Activated CD4-positive, alpha-beta T cell treated with anti-CD3 and anti-CD28 coated beads for 1 hour (primary cell): ENCODE results near the gene MYO18A.
A peak's percentile ranks its signal among the peaks of the same experiment; 100 is the strongest.
"Not testable (repeated sequence)": the region's sequence is repeated elsewhere in the genome, so short reads cannot be mapped to it uniquely, and the experiment has no call there.

Source experiments
- DNase-seq: peaks from one replicate; pipeline ENCODE4 v3.0.0-alpha.2; 2020

The MYO18A gene

DNA sequence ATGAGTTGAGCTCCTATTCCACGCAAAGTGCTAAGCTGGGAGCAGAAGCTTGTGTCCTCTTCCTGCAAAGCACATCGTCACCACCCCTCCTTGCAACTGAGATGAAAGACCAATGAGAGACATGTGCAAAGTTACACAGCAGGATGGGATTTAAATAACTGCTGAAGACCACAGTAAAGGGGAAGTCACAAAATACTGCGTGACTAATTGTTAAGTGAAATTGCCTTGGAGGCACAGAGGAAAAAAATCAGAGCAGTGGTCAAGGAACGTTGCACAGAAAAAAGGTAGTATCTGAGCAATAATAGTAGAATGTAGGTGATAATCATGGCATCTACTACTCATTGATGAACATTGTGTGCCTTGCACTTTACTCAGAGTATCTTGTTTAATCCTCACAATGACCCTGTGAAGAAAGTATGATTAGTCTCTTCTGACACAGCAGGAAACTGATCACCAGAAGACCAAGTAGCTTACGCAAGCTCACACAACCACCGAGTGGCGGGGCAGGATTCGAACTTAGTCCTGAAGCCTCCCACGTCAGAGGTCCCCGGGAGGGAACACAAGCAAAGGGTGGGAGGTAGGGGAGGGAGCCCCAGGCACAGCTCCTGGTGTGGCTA is 15.4 kb upstream of the MYO18A start:
- no peak for DNase-seq

DNA sequence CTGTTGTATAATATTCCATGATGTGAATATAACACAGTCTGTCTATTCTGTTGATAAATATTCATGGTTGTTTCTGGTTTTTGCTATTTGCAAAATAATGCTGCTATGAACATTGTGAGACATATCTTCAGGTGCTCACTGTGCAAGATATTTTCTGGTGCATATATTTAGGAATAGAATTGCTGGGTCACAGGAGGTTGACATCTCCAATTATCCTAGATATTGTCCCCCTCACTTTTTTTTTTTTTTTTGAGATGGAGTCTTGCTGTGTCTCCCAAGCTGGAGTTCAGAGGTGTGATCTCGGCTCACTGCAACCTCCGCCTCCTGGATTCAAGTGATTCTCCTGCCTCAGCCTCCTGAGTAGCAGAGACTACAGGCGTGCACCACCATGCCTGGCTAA is 14.5 kb upstream of the MYO18A start:
- no peak for DNase-seq

DNA sequence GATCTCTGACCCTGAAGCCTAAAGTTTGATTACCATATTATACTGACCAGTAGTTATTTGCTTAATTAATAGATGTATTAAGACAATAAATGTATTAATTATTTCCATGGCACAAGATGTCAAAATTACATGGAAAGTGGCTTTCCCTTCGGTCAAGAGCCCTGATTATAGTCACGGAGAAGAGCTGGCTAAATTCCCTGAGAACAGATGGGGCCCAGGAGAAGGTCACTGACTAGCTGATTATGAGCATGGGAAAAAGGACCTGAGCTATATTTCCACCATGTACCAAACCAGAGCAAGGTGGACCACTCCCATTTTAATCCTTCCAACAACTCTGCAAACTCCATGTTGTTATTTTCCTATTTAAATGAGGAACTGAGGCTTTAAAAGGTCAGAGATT is 12.9 kb upstream of the MYO18A start:
- DNase-seq = no peak

DNA sequence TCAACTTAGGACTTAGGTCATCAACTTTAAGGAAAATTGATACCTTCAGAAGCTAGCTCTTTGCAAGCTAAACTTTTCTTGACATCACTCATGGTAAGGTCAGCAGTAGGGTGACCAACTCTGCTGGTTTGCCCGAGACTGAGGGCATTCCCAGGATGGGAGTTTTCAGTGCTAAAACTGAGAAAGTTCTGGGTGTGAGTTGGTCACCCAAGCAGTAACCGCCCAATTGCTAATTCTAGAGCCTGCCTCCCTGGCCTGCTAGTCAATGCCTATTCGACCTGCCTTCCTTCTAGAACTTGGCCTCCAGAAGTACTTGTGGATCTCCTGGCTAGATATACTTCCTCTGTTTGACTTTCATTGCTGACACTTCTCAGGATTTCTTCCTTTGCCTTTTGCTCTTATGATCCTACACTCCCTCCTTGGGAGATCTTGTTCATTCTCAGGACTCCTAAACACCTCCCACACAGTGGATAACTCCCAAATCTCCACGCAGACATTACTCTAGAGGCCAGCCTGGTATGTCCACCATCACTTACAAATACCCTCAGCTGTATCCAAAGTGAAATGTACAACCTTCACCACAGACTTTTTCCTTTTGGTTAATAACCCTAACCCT is 10.5 kb upstream of the MYO18A start:
- no peak for DNase-seq

DNA sequence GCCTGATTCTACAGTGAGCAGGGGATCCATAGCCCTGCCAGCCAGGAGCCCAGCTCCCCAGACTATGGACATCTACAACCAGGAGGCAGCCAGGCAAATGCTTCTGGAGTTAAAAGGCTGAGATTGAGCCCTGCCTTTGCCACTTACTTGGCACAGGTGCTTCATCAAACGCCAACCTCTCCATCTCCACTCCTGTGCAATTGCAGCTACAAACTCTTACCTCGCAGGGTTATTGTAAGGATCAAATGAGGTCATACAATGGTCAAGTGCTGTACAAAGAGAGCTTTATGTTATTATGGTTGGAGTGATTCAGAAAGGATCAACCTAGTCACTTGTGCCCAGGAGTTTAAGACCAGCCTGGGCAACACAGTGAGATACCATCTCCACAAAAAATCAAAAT is 9.8 kb upstream of the MYO18A start:
- DNase-seq = no peak

DNA sequence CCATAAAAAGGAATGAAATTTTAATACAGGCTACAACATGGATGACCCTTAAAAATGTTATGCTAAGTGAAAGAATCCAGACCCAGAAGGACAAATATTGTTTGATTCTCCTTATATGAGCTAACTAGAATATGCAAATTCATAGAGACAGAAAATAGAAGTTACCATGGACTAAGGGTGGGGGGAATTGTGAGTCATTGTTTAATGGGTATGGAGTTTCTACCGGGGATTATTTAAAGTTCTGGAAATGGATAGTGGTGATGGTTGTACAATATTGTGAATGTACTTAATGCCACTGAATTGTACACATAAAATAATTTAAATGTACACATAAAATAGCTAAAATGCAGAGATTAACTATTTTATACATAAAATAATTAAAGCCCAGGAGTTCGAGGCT is 9.2 kb upstream of the MYO18A start:
- no peak for DNase-seq

DNA sequence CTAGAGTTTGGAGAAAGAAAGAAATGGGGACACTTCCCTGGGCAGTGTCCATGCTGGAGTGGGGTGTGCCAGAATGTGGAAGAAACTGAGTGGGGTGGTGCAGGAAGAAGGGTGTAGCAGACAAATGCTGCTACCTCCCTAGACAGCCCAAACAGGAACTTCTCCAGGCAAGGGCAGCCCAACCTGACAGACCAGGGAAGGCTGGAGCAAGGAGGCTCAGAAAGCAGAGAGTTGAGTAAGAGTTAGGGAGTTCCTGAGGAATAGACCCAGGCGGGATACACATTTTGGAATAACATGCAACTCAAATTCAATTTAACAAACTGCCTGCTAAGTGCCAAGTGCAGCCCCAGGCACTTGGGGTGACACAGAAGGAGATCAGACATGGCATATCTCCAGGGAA is 1.0 kb upstream of the MYO18A start:
- DNase-seq = no peak

DNA sequence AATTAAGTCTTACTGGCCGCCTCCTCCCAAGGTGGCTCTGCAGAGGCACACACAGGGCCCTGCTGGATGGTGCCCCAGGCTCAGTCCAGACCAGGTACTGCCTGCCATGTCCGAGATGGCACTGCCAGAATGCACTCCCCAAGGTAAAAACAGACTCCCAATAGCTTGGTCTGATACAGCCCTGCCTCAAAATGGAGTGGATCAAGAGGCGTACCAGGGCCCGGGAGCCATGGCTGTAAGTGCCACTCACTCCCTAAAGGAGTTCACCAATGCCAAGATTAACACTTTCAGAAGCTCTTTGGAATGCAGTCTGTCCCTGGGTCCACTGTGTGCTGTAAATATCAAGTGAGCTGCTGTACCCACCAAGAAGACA is 576 bp upstream of the MYO18A start:
- no peak for DNase-seq

DNA sequence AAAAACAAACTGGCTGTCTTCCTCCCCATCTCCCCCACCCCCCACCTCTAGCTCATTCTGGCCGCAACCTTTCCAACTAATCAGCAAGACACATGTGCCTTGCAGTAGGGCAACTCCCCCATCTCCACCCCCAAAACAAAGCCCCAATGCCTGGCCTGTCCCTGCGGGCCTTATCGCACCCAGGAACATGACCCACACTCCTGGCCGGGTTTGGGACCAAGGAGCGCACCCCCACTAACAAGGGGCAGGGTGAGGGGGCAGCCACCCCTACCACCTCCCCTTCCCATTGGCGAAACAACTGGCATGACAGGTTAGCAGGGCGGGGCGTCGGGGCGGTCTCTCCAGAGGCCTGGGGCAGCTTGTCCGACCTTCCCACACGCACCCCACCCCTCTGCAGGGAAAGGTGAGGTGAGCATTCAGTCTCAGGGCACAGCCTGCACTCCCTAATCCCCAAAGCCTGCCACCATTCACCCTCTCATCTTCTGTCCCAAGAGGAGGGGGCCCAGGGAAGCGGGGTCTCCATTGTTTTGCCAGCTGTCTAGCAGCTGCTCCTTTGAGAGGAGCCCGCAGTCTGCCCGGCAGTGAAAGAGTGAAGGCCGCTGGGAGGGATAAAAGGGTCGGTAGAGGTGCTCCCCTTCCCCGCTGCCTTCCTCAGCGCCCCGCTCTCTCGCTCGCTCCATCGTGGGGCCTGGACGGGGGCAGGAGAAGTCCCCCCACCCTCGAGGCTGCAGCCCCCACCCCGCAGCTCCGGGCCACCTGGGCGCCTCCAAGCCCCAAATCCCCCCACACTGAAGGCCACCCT is 765 bp downstream of the MYO18A start:
- no peak for DNase-seq

DNA sequence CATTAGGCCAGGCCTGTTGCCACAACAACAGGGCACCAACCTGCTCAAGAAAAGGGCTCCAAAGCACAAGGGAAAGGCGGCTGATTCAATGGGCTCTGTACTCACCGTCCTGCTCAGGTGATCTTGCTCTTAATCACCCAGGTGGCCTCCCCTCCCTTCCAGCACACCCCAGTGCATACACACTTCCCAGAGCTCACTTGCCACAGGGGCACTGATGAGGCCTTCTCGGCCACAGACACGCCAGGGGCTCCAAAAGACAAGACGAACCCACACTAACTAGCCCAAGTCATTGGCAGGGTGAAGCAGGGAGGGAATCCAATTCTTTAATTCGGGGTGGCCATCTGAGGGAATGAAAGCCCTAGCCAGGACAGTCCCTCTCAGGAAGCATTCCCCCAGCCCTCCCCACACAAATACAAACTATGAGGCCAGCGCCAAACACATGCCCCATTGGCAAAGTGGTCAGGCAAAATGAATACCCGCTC is 1.4 kb downstream of the MYO18A start:
- no peak for DNase-seq

DNA sequence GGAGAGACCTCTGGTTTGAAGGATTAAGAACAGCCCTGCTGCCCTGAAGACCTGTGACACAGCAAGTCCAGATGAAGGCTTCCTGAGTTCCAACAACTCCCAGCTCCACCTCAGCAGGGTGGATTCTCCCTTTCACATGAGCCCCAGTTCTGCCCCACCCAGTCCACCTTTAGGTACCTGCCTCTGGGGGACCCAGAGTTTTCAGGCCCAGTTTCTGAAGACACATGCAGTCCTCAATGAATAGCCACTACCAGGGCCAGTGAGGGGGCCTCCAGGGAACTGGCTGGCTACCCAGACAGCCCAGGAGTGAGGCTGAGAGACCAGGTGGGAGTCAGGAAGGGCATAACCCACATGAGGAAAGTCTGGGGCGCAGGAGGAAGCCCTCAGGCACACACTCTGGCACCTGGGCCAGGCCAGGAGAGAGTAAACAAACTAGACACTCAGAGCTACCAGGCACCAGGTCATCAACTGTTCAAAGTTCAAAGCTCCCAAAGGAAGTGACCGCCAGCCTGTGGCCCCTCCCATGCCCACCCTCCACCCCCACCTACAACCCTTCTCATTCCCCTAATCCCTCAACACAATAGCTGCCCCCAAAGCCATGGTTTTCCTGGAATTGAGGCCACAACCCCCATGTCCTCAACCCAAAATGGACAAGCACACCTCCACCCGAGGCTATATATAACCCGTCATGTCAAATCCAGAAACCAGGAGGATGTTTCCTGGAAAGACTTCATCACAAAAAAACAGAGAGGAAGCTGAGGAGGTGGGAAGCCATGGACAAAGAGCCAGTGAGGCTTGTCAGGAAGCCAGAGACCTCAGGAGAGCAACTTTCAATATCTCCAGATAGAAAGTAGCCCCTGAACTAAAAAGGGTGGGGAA is 2.1 kb downstream of the MYO18A start:
- no peak for DNase-seq

DNA sequence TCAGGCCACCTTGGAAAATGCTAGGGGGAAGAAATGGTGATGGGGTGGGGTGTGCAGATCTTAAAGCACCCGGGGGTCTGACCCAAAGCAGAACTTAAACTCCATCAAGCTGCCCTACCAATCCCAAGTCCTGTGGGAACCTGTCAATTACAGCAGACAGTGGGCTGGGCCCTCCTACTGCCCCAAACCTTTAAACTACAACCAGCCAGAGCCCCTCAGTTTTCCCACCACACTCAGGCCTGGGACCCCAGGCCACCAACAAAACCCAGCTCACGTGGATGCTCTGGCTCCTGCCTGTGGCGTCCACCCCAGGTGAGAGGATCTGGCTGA is 2.7 kb downstream of the MYO18A start:
- no peak for DNase-seq

DNA sequence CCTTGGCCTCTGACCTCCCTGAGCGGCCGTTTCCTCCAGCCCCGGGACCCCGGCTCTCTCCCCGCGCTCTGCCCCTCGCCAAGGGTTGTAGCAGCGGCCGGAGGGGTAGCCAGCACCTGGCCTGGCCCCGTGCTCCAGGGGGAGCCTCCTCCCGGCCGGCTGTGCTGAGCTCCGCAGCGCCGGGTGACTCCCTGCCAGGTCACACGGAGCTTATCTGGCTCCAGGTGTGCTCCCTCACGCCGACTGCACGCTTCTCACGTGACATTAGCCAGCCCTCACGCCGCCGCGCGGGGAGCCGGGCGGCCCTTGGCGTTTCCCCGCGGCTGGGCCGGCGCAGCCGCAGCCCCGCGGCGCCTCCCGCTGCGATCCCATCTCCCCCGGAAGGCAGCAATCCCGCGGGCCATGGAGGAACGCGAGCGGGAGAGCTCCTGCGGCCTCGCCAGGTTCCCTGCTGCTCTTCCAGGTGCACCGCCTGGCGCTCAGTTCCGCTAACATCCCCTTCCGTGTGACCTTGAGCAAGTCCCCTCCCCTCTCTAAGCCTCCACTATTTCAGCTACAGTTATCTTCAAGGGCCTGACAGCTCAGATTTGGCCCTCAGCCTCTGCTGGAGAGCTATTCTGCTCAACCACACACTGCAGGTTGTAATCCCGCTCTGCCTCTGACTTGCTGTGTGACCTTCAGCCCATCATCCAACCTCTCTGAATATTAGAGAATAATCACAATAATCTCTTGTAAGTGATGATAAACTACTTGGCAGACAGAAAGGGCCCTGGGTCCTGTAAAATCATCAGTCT is 3.4 kb downstream of the MYO18A start:
- peak; percentile 44 for DNase-seq

DNA sequence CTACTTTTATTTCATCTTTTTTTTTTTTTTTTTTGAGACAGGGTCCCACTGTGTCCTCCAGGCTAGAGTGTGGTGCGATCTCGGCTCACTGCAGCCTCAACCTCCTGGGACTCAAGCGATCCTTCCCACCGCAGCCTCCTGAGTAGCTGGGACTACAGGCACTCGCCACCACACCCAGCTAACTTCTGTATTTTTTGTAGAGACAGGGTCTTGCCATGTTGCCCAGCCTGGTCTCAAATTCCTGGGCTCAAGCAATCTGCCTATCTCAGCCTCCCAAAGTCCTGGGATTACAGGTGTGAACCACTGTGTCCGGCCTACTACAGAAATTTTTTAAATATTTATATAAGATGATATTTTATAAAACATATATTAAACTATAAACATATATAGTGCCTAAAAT is 4.8 kb downstream of the MYO18A start:
- DNase-seq = no peak

DNA sequence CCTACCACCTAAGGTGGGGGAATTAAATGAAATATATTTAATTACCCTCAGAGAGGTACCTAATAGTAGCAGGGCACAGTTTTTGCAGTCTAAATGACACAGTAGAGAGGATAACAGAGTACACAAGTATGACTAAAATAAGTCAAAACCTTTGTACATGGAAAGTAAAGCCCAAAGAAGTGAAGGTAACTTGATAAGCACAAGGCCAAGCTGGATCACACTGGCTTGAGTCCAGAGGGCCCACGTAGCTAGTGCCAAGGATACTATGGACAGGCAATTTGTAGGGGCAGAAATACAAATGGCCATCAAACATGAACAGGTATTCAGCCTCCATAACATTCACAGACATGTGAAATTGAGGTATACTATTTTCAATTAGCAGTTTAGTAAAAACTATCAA is 7.6 kb downstream of the MYO18A start:
- no peak for DNase-seq

DNA sequence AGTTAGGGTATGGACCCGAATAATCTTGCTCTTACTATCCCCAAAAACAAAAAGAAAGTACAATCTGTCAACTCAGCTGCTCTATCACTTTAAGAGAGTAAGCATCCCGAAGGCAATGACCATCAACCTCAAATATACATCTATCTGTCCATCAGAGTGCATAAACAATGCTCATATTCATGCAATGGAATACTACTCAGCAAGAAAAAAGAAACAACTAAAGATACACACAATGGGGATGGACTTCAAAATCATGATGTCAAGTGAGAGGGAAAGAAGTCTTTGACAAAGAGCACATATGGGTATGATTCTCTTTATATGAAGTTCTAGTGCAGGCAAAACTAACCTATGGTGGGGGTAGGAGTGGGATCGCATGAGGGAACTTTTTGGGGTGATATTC is 9.5 kb downstream of the MYO18A start:
- DNase-seq = no peak

DNA sequence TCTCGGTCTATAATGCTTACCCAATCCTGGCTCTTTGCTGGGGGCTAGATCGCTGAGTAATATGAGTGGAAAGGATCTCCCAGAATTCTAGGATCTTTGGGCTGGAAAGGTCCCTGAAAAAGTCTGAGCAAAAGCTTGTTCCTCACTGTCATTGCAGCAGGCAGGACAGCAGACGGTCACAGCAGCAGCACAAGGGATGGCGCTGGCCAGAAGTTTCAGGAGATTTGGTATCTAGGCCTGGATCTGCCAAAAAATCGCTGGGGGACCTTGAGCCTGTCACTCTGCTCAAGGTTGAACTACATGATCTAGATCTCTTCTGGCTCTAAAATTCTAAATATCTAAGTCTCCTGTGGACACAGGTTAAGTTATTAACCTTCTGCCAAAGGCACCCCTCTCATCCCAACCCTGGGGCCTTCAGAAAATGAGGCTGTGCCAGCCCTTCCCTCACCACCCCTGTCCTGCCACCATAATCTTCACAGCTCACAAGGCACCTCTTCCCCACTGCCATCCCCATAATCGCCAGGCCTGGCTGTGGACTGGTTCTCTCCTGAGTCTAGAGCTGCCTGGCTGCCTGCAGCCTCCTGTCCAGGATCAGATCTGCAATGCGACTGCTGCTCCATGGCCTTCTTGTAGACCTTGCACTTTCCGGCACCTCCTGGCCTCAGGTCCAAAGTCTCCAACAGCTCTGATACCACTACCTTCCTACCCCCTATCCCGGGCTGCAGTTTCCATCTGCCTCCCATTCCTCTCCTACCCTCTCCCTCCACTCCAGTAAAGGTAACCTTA is 10.2 kb downstream of the MYO18A start:
- no peak for DNase-seq

DNA sequence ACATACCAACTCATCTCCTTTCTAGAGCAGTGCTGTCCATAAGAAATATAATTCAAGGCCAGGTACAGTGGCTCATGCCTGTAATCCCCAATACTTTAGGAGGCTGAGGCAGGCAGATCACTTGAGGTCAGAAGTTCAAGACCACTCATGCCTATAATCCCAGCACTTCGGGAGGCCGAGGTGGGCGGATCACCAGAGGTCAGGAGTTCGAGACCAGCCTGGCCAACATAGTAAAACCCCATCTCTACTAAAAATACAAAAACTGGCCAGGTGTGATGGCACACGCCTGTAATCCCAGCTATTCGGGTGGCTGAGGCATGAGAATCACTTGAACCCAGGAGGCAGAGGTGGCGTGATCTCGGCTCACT is 11.5 kb downstream of the MYO18A start:
- DNase-seq = not testable (repeated sequence)

DNA sequence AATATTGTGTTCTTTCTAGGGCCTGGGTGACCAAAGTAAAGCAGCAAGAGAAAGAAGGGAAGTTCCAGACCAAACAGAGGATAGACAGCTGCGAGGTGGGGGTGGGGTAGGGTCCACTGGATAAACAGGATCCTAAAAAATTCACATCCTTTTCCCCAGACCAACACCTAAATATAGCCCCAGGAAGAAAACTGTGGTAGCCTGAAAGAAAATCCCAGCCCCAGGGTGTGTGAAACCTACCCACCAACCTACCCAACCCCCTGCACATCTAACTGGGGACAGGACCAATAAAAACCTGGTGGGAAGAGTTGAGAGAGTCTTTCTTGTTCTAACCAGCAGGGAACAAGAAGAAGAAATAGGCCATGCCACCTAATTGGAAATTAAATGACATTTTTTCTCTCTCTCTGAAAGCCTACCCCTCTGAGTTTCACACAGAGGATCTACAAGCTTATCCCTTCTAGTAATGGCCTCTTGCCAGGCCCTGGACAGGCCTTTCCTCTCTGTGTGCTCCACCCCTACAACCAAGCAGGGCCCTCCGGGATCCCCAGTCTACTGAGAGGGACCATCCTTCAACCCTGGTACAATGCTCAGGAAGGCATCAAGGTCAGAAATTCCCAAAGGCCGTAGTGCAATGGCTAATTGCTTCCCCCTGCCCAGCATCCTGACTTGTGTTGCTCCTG is 12.0 kb downstream of the MYO18A start:
- no peak for DNase-seq

DNA sequence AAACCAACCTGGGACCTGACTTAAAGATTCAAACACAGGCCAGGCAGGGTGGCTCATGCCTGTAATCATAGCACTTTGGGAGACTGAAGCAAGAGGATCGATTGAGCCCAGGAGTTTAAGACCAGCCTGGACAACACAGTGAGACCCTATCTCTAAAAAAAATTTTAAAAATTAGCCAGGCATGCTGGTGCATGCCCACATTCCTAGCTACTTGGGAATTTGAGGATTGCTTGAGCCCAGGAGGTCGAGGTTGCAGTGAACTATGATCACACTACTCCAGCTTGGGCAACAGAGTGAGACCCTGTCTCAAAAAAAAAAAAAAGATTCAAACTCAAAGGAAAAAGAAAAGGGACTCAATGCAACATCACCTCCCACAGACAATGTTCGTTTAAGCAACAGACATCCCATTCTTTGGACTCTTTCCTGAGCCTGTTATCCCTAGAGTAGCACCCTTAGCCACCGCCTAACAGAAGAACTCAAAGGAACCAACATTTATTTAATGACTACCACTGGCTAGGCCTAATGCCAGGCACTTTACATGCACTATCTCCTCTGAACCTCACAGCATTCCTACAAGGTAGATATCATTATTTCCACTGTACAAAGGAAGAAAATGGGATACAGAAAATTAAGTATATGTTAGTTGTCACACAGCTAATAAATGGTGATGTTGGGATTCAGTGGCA is 12.7 kb downstream of the MYO18A start:
- no peak for DNase-seq

DNA sequence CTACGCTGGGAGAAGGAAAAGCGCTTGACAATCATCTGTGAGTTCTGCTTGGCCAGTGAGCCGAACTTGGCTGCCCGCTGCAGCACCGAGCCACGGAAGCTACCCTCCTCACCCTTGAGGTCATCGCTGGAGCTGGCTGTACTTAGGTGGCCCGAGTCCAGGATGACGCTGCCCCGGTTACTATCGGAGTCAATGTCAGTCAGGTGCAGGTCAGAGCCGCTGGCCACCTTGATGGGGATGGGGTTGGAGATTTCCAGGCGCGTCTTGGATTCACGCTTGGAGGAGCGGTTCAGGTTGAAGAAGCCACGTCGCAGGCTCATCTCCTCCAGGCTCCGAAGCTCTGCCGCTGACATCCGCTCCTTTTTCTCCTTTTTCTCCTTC is 13.7 kb downstream of the MYO18A start:
- DNase-seq = no peak
